ENCODE measurements around the gene SH3BP1. TPM values are rescaled to one million over a fixed set of nuclear protein-coding genes. Genes with fewer than 3 reads are reported as not detected.

Gene SH3BP1
- total and polyA plus RNA-seq, 2 of the 13 experiments (the other 11 are each of a cell fraction or from before 2014, with no cell fraction given), result 8.4 to 18.5 TPM

DNA sequence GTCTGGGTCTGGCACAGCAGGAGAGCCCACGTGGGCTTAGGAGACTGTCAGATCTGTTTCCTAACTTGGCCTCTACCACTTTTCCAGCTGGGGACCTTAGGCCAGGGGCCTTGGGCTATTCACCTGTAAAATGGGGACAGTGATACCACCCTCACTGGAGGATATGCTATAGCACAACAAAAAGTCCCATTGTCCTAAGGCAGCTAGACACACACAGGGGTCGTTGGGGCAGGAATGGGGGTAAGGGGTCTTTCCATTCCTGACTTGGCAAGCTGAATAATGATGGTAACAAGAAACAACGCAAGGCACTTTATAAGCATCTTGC is 2.6 kb upstream of the SH3BP1 start:
- ChIA-PET CTCF (ENCODE audit: low intra/inter-chr PET ratio, low total read pairs) (no interaction called here), POLR2A (interaction anchor here (0.9 to 15.8 kb wide), 2 partner anchors 11 to 24 kb away, joined by 4 to 242 read pairs; partner anchors contain the start of gene PDXP)
- Histone ChIP-seq H3K9me3 (ENCODE audit: low read length) (no peaks in the 10 kb centered on the region), H4K20me1 (ENCODE audit: insufficient read depth, low read length) (0 out of 2 replicates have a peak, but pooled peaks cover 4% of the 10 kb centered on the region), H3K27ac (ENCODE audit: extremely low read length, insufficient read depth, low read length) (no peak overlapping the region), H3K79me2 (ENCODE audit: insufficient read depth, low read length) (peaks cover 10% of the 10 kb centered on the region), H3K4me1 (ENCODE audit: insufficient read depth, low read length) (peaks cover 90% of the 10 kb centered on the region), H2AFZ (ENCODE audit: low read length) (no peak overlapping the region), H3K27me3 (ENCODE audit: control insufficient read depth in 1 of 2, insufficient read depth in 2 of 2, low read length in 2 of 2) (no peaks in the 10 kb centered on the region), H3K9ac (ENCODE audit: insufficient read depth, low read depth, low read length) (no peak overlapping the region), H3K4me3 (replicated peaks in 1 of 3; ENCODE audit: insufficient read depth in 1 of 3, low read depth in 2 of 3, low read length in 3 of 3) (no peak overlapping the region), H3K4me2 (ENCODE audit: low read depth, low read length) (no peak overlapping the region), H3K36me3 (replicated peaks in 1 of 2; ENCODE audit: control insufficient read depth in 1 of 2, insufficient read depth in 2 of 2, low read length in 2 of 2) (peaks cover 0 to under 1% of the 10 kb centered on the region in 2 experiments; a peak in 1 of 5 replicates)
- no peak for ATAC-seq
- in situ Hi-C loops (cut with HindIII; ENCODE audit: extremely low pct_ligation_motif_present, low pct_unique_long_range_greater_than_20kb), result no loop called here
- no peak for TF ChIP-seq ATM (IDR thresholded peaks at IDR 0.05; ENCODE audit: borderline replicate concordance)
- peak; percentile 71 for TF ChIP-seq ZNF629 (CRISPR knock-in tag; conservative IDR thresholded peaks at IDR 0.05)
- 100% methylated on average over 2 of the region's 3 CpGs for WGBS (ENCODE audit: low lambda C conversion rate)
- FAIRE-seq, result no peak
- BruUV-seq (replicated peaks), result no TSS peak
- intact Hi-C loops (cut with micrococcal nuclease; ENCODE audit: unreplicated experiment), result loop anchor here (2.0 kb wide), 1 partner anchor 14 kb away; no protein-coding TSS in a partner anchor
- no peak for DNase-seq (ENCODE audit: low spot score)

DNA sequence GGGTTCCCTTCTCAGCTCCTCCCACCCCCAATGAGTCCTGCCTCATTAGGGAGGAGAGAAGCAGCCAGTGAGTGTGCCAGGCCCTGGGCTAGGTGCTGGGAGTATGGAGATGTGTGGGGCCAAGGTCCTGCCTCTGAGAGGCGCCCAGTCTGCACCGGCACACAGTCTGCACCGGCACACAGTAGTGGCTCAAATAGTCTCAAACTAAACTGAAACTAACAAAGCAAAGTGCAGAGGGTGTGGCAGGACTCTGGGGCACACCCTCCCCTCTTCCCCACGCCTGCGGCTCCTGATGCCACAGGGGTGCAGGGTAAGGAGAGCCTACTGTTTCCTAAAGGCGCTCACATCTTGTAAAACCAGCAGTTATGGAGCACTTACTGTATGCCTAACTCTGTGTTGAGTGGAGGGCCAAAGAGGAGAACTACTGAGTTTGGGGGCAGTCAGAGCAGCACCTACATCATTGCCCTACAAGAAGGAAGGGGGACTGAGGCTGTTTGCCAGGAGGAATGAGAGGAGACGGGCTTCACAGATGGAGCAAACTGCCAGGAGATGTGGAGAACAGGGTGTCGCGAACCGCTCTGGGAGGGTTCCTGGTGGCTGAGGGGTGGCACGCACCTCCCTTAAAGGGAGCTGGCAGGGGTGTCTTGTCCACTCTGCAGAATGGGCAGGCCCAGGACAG is 939 bp upstream of the SH3BP1 start:
- no TSS peak for BruUV-seq (replicated peaks)
- in situ Hi-C loops (cut with HindIII; ENCODE audit: extremely low pct_ligation_motif_present, low pct_unique_long_range_greater_than_20kb) (no loop called here), intact Hi-C loops (cut with micrococcal nuclease; ENCODE audit: unreplicated experiment) (loop anchor here (2.0 kb wide), 1 partner anchor 30 kb away; the partner anchor contains the start of gene GGA1)
- ChIA-PET POLR2A (interaction anchor here (1.0 to 15.8 kb wide), 6 partner anchors 22 to 96 kb away, joined by 3 to 242 read pairs (median 3); partner anchors contain the start of genes GGA1, NOL12 and PDXP), CTCF (ENCODE audit: low intra/inter-chr PET ratio, low total read pairs) (no interaction called here)
- Histone ChIP-seq H4K20me1 (ENCODE audit: insufficient read depth, low read length) (0 out of 2 replicates have a peak, but pooled peaks cover 4% of the 10 kb centered on the region), H2AFZ (ENCODE audit: low read length) (no peak overlapping the region), H3K27me3 (ENCODE audit: control insufficient read depth in 1 of 2, insufficient read depth in 2 of 2, low read length in 2 of 2) (no peaks in the 10 kb centered on the region), H3K4me1 (ENCODE audit: insufficient read depth, low read length) (peaks cover 85% of the 10 kb centered on the region), H3K4me3 (replicated peaks in 1 of 3; ENCODE audit: insufficient read depth in 1 of 3, low read depth in 2 of 3, low read length in 3 of 3) (peak overlapping the region; percentile 72 to 86 (median 76)), H3K9me3 (ENCODE audit: low read length) (no peaks in the 10 kb centered on the region), H3K9ac (ENCODE audit: insufficient read depth, low read depth, low read length) (peak overlapping the region; percentile 66), H3K4me2 (ENCODE audit: low read depth, low read length) (peak overlapping the region; percentile 90), H3K79me2 (ENCODE audit: insufficient read depth, low read length) (peaks cover 10% of the 10 kb centered on the region), H3K36me3 (replicated peaks in 1 of 2; ENCODE audit: control insufficient read depth in 1 of 2, insufficient read depth in 2 of 2, low read length in 2 of 2) (peaks cover 5% of the 10 kb centered on the region in 2 experiments; a peak in 4 of 5 replicates), H3K27ac (ENCODE audit: extremely low read length, insufficient read depth, low read length) (peak overlapping the region; percentile 70)
- FAIRE-seq (peak; percentile 87), DNase-seq (ENCODE audit: low spot score) (peak; percentile 60), ATAC-seq (peak; percentile 58)
- WGBS (ENCODE audit: low lambda C conversion rate), result 6% methylated on average over 8 of the region's 11 CpGs
- no peak for TF ChIP-seq NBN (conservative IDR thresholded peaks at IDR 0.05)
- TF ChIP-seq, protein P1, sequence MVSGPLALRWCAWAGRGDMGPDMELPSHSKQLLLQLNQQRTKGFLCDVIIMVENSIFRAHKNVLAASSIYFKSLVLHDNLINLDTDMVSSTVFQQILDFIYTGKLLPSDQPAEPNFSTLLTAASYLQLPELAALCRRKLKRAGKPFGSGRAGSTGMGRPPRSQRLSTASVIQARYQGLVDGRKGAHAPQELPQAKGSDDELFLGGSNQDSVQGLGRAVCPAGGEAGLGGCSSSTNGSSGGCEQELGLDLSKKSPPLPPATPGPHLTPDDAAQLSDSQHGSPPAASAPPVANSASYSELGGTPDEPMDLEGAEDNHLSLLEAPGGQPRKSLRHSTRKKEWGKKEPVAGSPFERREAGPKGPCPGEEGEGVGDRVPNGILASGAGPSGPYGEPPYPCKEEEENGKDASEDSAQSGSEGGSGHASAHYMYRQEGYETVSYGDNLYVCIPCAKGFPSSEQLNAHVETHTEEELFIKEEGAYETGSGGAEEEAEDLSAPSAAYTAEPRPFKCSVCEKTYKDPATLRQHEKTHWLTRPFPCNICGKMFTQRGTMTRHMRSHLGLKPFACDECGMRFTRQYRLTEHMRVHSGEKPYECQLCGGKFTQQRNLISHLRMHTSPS (CRISPR knock-in tag; IDR thresholded peaks at IDR 0.05; ENCODE audit: low read depth), result peak; percentile 75; the same call in 1 of the 2 replicates
- peak; percentile 28; the same call in 1 of the 2 replicates for TF ChIP-seq HNF4G (IDR thresholded peaks at IDR 0.05; ENCODE audit: borderline replicate concordance, low read depth, low read length)
- no peak for TF ChIP-seq HNF4G (CRISPR knock-in tag; IDR thresholded peaks at IDR 0.05; ENCODE audit: borderline replicate concordance, low read depth)
- no peak for TF ChIP-seq SSRP1 (CRISPR knock-in tag; IDR thresholded peaks at IDR 0.05)
- 0 out of 2 replicates have a peak, but pooled peaks have one; percentile 15 for TF ChIP-seq BCL6 (CRISPR knock-in tag; IDR thresholded peaks at IDR 0.05)
- peak; percentile 71 for TF ChIP-seq HNF4A (CRISPR knock-in tag; IDR thresholded peaks at IDR 0.05)
- TF ChIP-seq NCOR1 (IDR thresholded peaks at IDR 0.05; ENCODE audit: borderline replicate concordance, low read length), result no peak
- no peak for TF ChIP-seq PLRG1 (conservative IDR thresholded peaks at IDR 0.05)
- TF ChIP-seq, protein P2, sequence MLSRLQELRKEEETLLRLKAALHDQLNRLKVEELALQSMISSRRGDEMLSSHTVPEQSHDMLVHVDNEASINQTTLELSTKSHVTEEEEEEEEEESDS (CRISPR knock-in tag; IDR thresholded peaks at IDR 0.05; ENCODE audit: borderline replicate concordance), result no peak
- no peak for TF ChIP-seq TSC22D2 (CRISPR knock-in tag; IDR thresholded peaks at IDR 0.05; ENCODE audit: borderline replicate concordance)
- TF ChIP-seq THAP11 (CRISPR knock-in tag; IDR thresholded peaks at IDR 0.05), result no peak
- peak; percentile 32; the same call in 1 of the 2 replicates for TF ChIP-seq RXRB (CRISPR knock-in tag; IDR thresholded peaks at IDR 0.05; ENCODE audit: borderline replicate concordance)
- no peak for TF ChIP-seq RFXAP (CRISPR knock-in tag; IDR thresholded peaks at IDR 0.05; ENCODE audit: borderline replicate concordance)
- TF ChIP-seq SP5 (CRISPR knock-in tag; IDR thresholded peaks at IDR 0.05; ENCODE audit: borderline replicate concordance, low read depth), result peak; percentile 51; the same call in 1 of the 2 replicates
- no peak for TF ChIP-seq DMAP1 (CRISPR knock-in tag; IDR thresholded peaks at IDR 0.05)

Measured in HepG2 (cell line).